Thoracic aorta (tissue), 2 donors: ENCODE measurements around the gene SGIP1. TPM values are rescaled to one million over a fixed set of nuclear protein-coding genes. Genes with fewer than 3 reads are reported as not detected.

ENCODE experiments used
- ATAC-seq: fragments of 150-250 bp; one replicate; pipeline ENCODE4 v1.8.0; 2017; ENCODE audit warnings: low read depth; ENCODE audit not compliant: insufficient number of reproducible peaks, low FRiP score
- DNase-seq: peaks from one replicate; pipeline ENCODE4 v3.0.0-alpha.2; 2020; ENCODE audit warnings: low spot score
- H3K27ac ChIP-seq, 2 donors: fragments of 200-600 bp; sonication (generic); 1 replicate in 1 of 2; 2 replicates in 1 of 2; pipeline ENCODE4 v1.5.1; 2016; ENCODE audit warnings: mild to moderate bottlenecking in 2 of 2, moderate library complexity in 2 of 2
- H3K27me3 ChIP-seq: fragments of 200-600 bp; sonication (generic); replicated peaks from 2 replicates; pipeline ENCODE4 v1.6.0; 2016; ENCODE audit warnings: mild to moderate bottlenecking; ENCODE audit not compliant: insufficient read depth
- H3K36me3 ChIP-seq: fragments of 200-600 bp; sonication (generic); one replicate; pipeline ENCODE4 v1.5.1; 2016
- H3K4me1 ChIP-seq, 2 donors: fragments of 200-600 bp; sonication (generic); 1 replicate in 1 of 2; 2 replicates in 1 of 2; pipeline versions ENCODE4 v1.5.1 to v1.6.0; 2016; ENCODE audit warnings: low read depth in 2 of 2, mild to moderate bottlenecking in 1 of 2; ENCODE audit not compliant: control insufficient read depth in 1 of 2
- H3K4me3 ChIP-seq: fragments of 200-600 bp; sonication (generic); 2 replicates; pipeline ENCODE4 v1.5.1; 2016; ENCODE audit warnings: mild to moderate bottlenecking
- H3K9me3 ChIP-seq: fragments of 200-600 bp; sonication (generic); 2 replicates; pipeline ENCODE4 v1.5.1; 2016
- total RNA-seq, 2 donors: library from RNA; depleted of rRNA; stranded (reverse); fragments of >200 nt; gene quantifications; one replicate each; pipeline versions ENCODE4 v1.1.0 to v1.2.3, GENCODE V29; 2016
- TF ChIP-seq, protein P1 (sequence below): fragments of 200-600 bp; sonication (generic); IDR thresholded peaks from one replicate; pipeline ENCODE4 v1.5.1; 2019; ENCODE audit warnings: antibody characterized with exemption

The SGIP1 gene
- total RNA-seq, 2 donors from 2014 or later = 47.4 to 116 TPM

DNA sequence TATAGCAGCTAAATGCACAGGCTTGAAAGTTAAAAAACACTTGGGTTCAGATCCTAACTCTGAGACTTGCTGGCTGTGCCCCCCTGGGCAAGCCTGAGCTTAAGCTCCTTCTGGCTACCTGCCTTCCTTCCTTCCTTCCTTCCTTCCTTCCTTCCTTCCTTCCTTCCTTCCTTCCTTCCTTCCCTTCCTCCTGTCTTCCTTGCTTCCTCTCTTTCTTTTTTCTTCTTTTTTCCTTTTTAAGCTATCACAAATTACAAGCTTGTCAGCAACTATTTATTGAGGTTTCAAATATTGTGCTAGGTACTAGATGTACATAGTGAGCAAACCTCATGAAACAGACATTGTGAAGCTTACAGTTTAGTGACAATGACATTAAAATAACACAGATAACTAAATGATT is 15.1 kb downstream of the SGIP1 start:
- ATAC-seq = no peak
- Histone ChIP-seq H3K27ac (no peak overlapping the region), H3K4me1 (peaks cover 30 to 78% of the 10 kb centered on the region in 2 donors), H3K36me3 (no peaks in the 10 kb centered on the region), H3K9me3 (no peaks in the 10 kb centered on the region), H3K27me3 (no peaks in the 10 kb centered on the region), H3K4me3 (no peak overlapping the region)
- no peak for DNase-seq
- TF ChIP-seq, protein P1, sequence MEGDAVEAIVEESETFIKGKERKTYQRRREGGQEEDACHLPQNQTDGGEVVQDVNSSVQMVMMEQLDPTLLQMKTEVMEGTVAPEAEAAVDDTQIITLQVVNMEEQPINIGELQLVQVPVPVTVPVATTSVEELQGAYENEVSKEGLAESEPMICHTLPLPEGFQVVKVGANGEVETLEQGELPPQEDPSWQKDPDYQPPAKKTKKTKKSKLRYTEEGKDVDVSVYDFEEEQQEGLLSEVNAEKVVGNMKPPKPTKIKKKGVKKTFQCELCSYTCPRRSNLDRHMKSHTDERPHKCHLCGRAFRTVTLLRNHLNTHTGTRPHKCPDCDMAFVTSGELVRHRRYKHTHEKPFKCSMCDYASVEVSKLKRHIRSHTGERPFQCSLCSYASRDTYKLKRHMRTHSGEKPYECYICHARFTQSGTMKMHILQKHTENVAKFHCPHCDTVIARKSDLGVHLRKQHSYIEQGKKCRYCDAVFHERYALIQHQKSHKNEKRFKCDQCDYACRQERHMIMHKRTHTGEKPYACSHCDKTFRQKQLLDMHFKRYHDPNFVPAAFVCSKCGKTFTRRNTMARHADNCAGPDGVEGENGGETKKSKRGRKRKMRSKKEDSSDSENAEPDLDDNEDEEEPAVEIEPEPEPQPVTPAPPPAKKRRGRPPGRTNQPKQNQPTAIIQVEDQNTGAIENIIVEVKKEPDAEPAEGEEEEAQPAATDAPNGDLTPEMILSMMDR = no peak

DNA sequence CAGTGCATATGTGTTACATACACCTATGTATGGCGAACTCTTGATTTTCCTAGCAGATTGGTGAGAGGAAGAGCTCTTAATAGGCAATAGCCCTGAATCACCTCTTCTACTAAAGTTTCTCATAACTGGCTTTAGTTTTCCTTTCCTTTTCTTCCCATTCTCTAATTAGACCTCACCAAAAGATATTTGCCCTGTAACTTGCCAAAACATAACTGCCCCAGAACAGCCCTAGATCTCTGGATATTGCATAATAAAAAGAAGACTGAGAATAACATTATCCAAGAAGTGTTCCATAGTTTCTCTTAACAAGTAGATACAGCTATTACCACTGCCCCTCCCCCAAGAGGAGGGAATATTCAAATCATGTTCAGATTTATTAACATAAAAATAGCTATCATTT is 16.3 kb downstream of the SGIP1 start:
- Histone ChIP-seq H3K4me1 (peaks cover 23 to 77% of the 10 kb centered on the region in 2 donors), H3K27ac (no peak overlapping the region), H3K36me3 (no peaks in the 10 kb centered on the region), H3K9me3 (no peaks in the 10 kb centered on the region), H3K4me3 (no peak overlapping the region), H3K27me3 (no peaks in the 10 kb centered on the region)
- no peak for DNase-seq
- TF ChIP-seq, protein P1 = no peak
- no peak for ATAC-seq

DNA sequence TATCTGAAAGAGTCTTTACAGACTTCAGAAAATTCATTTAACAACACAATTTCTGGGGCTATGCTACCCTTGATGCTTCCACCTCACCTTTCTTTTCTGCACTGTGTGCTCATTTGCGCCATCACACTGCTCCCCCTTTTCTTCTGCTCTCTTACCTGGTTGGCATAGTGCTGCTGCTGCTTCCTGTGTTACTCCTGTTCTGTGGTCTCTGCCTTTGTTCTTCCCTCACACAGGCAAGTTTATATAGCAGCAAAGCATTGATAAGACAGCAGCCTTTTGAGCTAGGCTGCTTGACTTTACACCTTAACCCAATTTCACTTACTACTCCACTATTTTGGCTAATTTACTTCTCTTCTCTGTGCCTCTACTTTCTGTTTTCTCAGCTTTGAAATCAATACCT is 18.3 kb downstream of the SGIP1 start:
- H3K4me1 ChIP-seq = peaks cover 19 to 82% of the 10 kb centered on the region in 2 donors
- no peak overlapping the region for H3K4me3 ChIP-seq
- DNase-seq (no peak), ATAC-seq (no peak)
- TF ChIP-seq, protein P1 = no peak
- no peaks in the 10 kb centered on the region for H3K27me3 ChIP-seq
- H3K27ac ChIP-seq = no peak overlapping the region
- H3K36me3 ChIP-seq = no peaks in the 10 kb centered on the region
- H3K9me3 ChIP-seq = no peaks in the 10 kb centered on the region

DNA sequence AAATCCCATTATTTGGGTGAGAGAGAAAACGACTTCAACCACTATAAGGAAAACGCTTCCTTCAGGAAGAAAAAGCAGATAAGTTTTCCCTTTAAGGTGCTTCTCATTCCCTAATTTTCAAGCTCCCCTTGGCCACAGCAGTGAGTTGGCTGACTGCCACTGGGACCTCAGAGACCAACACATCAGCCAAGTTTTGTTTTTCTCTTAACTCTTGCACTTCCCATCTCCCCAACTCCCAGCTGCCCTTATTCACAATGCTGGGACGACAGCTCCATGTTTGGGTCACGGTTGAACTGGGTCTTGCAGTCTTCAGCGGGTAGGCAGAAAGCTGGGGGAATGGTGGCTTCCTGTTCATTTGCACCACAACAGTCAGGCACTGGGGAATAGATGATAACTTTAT is 18.9 kb downstream of the SGIP1 start:
- Histone ChIP-seq H3K4me3 (no peak overlapping the region), H3K27ac (no peak overlapping the region), H3K4me1 (peaks cover 17 to 82% of the 10 kb centered on the region in 2 donors), H3K9me3 (no peaks in the 10 kb centered on the region), H3K27me3 (no peaks in the 10 kb centered on the region), H3K36me3 (no peaks in the 10 kb centered on the region)
- TF ChIP-seq, protein P1 = no peak
- ATAC-seq = no peak
- DNase-seq = no peak

DNA sequence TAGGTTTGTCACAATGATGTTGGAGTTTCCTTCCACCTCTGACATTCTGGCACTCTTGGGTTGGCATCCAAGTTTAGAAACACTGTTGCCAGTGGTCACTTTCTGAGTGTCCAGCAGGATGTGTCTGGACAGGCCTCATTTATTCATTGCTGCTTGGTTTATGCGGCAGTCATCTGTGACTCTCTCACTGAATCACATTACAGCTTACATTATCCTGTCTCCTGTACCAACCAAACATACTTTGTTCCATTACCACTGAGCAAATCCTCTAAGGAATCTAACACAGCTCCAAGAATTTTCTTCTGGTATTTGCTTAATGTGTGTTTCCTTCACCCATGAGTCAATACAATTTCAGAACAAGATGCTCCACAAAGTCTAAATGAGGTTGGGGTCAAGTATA is 19.9 kb downstream of the SGIP1 start:
- DNase-seq (no peak), ATAC-seq (no peak)
- no peak overlapping the region for H3K4me3 ChIP-seq
- H3K36me3 ChIP-seq = no peaks in the 10 kb centered on the region
- TF ChIP-seq, protein P1 = no peak
- no peak overlapping the region for H3K27ac ChIP-seq
- H3K4me1 ChIP-seq = peaks cover 17 to 78% of the 10 kb centered on the region in 2 donors
- H3K27me3 ChIP-seq = no peaks in the 10 kb centered on the region
- H3K9me3 ChIP-seq = no peaks in the 10 kb centered on the region
